Measurements from ENCODE around the gene YIPF5.

- TF ChIP-seq CTCF (optimal IDR thresholded peaks at IDR 0.05 in 1 of 3, IDR thresholded peaks at IDR 0.05 in 1 of 3, conservative IDR thresholded peaks at IDR 0.05 in 1 of 3; ENCODE audit: extremely low read depth in 1 of 3, insufficient read depth in 2 of 3, low read length in 3 of 3) (no peak), EZH2 (IDR thresholded peaks at IDR 0.05; ENCODE audit: low read length) (no peak)
These were observed 2.5 kb downstream of the YIPF5 start for GRCh38 chr5:144167998-144168397.

Data from keratinocyte (primary cell).